GM21528 (cell line): ENCODE measurements around the gene PYGB.
"Not testable (repeated sequence)": the region's sequence is repeated elsewhere in the genome, so short reads cannot be mapped to it uniquely, and the experiment has no call there.

Experiments
- ATAC-seq: cut with Tn5 transposase; IDR thresholded peaks from one replicate; pipeline ENCODE4 v1.9.1; 2021; ENCODE audit warnings: mild to moderate bottlenecking, moderate library complexity; ENCODE audit not compliant: unreplicated experiment, low FRiP score

The PYGB gene

DNA sequence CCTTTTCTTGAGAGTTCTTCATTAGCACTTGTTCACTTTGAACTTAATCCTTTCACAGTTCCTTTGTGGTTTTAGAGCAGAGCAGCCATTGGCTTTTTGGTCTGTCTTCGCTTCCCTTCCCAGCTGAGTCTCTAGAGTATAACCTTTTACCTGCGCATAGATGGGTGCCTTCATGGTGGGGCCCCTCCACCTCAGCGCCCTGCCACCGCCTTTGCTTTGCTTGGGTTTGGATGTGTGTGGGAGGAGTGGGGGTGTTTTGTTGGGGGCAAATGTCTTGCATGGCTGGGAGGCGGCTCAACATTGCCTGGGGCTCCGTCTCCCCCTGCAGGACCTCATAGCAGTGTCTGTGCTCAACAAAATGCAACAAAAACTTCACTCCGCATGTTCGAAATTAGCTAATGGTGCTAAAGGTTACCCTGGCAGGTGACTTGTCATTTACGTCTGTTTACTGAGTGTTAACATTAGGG lies 11.9 kb downstream of the PYGB start:
- ATAC-seq: no peak

DNA sequence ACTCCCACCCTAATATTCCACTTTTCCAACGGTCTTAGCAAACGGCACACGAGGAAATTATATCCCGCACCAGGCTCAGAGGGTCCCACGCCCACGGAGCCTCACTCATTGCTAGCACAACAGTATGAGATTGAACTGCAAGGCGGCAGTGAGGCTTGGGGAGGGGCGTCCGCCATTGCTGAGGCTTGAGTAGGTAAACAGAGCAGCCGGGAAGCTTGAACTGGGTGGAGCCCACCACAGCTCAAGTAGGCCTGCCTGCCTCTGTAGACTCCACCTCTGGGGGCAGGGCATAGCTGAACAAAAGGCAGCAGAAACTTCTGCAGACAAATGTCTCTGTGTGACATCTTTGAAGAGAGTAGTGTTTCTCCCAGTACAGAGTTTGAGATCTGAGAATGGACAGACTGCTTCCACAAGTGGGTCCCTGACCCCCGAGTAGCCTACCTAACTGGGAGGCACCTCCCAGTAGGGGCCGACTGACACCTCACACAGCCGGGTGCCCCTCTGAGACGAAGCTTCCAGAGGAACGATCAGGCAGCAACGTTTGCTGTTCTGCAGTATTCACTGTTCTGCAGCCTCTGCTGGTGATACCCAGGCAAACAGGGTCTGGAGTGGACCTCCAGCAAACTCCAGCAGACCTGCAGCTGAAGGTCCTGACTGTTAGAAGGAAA lies 13.0 kb downstream of the PYGB start:
- not testable (repeated sequence) for ATAC-seq

DNA sequence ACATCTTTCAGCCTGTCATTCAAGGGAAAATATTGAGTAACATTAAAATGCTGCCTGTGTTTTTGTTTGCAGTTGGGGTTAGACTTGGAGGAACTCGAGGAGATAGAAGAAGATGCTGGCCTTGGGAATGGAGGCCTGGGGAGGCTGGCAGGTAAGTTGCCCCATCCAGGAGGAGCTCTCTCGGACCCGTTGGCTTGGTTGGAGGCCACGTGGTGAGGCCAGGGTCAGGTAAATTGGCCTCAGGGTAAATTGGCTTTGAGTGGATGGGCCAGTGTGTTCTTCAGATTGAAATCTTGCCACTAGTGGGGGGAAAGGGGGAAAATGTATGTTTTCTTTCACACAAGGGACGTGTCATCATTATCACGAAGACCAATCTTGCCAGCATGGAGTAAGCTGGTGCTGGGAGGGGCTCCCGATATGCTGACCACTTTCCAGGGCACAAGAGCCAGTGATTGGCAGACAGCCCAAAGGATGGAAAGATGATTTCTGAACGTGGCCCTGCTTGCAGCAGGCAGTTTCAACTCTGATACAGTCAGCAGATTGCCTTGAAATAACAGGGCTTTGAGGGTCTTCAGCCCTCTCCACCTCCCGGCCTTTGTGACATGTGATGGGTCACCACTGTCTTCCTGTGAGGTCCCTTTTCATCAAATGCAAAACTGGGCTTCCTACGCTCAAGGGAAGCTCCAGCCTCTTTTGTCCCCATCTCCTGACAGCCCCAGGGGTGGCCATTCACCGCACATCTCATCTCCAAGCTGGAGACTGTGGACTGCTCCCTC lies 21.4 kb downstream of the PYGB start:
- no peak for ATAC-seq

DNA sequence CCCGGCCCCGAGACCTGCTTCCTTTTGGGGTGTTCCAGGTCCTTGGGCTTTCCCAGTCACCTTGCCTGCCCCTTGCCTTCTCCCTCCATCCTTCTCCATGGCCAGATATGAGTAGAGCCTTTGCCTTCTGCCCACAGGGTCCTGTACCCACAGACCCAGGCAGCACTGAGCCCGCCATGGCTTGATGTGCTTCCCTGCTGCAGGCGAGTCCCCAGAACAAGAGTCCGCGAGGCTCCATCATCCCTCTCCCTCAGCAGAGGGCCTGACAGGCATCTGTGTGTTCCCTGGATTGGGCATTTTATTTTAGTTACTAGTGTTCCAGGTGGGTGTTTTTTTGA lies 21.9 kb downstream of the PYGB start:
- ATAC-seq: no peak

DNA sequence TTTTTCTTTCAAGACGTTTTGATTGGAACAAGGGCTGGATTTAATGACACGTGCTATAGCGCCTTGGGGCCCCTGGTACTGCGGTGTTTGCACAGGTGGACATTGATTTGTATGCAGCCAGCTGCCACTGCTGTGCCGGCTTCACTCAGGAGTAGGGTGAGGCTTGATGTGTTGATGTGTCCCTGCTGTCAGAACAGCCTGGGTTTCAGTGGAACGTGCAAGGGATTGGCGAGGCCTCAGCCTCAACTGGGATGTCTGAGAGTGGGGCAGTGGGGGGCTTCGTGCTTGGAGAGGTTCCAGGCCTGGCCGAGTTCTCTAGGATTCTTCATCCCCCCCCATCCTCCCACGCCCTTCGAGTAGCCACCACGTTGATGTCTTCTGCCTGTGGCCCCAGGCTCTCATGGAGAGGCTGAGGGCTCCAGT lies 23.0 kb downstream of the PYGB start:
- no peak for ATAC-seq

DNA sequence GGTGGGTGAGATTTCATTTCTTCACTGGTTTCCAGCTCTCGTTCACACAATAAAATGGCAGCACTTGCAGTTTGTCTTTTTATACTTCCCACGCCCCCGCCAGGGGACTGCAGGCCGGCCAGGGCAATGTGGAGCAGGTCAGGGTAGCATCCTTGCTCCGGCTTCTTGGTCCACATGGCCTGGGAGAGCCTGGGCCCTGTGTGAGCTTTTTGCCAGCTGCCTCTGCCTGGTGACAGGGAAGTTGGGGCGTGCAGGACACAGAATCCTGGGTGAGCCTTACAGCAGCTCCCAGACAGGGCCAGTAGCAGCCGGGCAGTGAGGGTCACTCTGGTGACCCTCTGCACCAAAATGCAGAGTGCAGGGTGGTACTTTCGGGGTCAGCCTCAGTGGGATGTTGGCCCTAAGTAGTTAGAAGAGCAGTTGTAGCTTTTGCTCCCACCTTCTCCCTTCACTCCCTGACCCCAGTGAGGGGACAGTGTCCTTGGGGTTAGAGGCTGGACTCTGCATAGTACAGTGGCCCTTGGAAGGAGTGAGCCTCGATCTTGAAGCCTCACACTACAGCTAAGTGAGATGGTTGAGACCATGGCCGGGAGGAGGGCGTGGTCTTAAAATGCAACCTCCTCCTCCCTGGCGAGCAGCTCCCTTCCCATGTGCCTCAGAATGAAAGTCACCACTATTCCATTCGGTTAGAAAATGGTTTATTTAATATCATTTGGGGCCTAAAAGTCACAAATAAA lies 23.8 kb downstream of the PYGB start:
- ATAC-seq: no peak

DNA sequence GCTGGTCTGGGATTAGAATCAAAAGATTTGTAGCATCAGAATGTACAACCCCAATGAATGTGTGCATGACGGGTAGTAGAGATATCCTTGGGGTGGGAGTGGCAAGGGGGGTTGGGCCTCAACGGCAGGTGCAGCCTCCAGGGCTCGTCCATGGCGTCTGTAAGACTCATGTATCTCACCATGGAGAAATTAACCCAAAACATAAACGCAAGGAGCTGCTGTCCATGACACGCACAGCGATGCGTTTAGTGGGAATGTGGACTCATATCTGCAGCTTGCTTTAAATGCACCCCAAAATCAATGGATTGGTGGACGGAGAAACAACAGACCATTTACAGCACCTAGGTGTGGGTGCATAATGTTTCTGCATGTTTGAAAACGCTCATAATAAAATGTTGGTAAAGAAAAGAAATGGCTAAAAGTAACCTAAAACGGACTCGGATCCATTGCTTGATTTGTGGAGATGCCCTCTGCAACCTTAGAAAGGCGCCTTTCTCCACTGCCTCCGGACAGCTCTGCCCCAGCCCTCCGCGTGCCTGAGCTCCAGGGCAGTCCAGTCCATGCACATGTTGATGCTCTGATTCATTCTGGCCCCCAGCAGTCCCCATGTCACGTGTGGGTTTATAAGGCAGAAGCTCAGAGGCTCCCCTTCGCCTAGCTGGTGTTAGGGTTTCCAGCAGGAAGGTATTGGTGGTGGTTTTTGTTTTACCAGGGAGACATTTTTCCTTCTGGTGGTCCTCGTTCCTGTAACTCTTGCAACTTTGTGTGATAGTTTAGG lies 24.5 kb downstream of the PYGB start:
- no peak for ATAC-seq

DNA sequence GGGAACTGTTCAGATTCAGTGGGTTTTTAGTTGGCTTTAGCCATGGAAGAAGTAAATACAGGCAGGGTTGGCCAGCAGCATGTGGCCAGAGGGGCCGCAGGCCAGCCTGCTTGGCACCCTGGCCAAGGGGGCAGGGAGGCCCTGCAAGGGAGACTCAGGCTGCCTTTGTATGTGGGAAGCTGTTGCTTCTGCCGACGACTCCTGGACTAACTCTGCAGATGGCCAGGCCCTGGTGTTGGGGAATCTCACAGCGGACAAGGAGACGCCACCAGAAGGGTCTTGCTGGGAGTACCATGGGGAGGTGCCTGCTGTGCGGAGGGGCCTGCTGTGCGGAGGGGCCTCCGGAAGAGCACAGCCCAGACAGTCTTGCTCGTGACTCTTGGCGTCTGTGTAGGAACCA lies 25.2 kb downstream of the PYGB start:
- ATAC-seq: no peak

DNA sequence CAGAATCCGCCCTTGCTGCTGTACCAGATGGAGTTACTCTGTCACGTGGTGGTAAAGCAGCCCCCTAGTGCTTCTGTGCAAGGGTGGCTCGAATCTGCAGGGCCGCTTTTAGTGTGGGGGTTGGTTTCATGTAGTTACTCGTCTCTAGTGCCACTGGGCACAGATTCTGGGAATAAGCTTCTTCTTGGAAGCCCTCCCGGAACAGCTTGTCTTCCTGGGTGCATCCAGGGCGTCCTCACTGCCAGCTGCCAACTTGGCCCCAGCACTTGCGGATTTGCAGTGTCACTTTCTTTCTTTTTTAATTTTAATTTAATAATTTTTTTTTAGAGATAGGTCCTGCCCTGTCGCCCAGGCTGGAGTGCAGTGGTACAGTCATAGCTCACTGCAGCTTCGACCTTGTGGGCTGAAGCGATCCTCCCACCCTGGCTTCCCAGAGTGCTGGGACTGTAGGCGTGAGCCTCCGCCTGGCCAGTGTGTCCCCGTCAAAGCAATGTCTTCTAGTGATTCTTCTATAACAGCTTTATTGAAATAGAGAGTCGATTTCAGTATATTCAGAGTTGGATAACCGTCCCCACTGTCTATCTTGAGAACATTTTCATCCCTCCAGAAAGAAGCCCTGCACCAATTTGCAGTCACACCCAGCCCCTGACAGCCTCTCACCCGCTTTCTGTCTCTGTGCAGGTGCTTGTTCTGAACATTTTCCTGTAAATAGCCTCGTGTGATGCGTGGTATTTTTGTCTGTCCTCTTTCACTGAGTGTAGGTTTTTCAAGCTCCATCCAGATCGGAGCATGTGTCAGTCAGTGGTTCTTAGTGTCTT lies 25.9 kb downstream of the PYGB start:
- ATAC-seq: no peak

DNA sequence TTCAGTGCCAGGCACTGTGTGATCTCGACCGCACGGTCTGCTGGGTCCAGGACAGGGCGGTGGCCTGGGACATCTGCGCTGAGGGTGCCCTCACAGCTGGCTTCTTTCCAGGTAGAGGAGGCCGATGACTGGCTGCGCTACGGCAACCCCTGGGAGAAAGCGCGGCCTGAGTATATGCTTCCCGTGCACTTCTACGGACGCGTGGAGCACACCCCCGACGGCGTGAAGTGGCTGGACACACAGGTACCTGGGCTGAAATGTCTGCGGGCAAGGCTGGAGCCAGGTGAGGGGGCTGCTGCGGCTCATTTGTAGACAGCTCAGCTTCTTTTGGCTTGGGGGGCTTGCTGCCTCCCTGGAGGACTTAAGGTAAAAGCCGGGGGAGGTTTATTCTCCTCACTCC lies 26.6 kb downstream of the PYGB start:
- ATAC-seq: no peak

DNA sequence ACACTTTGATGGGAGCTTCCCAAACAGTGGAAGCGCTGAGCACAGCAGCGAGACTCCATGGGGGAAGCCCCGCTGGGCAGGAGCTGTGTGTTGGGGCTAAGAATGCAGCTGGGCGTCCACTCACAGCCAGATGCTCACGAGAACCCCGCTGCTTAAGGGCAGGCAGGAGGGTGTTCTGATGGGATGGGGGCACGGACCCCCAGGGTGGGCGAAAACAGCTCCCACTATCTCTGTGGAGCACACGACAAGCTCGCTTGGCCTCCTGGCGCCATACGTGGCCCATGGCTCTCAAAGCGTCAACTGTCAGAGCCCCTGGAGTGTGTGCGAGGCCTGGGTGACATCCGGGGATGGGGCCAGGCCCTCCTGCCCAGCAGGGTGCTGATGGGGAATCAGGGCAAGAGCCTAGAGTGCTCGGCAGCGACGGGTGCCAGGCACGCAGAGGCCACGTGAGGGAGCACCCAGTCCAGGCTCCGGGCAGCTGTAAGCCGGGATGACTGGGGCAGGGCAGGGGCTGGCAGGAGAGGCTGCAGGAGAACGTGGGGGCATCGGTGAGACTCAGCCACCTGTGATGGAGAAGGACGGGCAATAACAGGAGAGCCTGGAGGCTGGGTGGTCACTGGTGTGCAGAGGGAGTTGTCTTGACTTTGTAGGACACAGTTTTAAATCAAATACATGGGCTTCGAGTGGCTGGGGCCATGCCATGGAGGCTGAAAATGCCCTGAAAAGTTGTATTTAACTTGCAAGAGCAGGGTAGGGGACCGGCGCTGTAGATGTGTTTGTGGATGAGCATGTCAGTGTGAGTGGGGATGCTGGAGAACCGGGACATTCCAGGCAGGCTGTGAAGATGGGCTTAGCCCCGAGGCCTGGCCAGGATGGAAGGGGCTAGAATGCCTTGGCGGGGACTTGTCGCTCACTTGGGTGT lies 27.3 kb downstream of the PYGB start:
- ATAC-seq: no peak

DNA sequence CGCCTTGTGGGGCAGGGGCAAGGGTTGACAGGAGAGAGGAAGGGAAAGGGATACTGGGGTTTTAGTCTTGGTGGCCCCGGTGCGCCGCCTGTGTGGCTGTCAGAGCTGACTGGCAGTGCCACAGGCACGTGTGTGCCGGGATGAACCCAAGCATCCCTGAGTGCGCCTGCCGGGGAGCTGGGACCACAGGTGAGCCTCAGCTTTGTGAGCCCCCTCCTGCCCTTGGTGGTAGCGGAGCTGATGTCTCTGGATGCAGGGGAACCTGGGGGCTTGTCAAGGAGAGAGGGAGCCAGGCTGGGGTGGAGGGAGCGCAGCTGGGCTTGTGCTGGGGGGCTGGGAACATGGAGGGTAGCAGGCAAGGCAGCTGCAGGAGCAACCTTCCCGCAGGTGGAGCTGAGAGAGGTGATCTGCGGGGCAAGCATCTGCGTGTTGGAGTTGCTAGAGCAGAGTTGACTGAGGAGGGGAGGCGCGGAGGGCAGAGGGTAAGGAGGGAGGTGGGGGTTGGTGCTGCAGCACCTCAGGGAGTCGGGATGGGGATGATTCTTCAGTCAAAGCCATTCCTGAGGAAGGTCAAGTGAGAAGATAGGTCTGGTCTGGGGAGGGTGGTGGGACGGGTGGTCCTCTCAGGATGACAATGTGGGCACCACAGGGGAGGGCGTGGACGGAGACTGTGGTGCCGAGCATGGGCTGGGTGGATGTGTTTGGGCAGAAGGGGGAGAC lies 28.1 kb downstream of the PYGB start:
- ATAC-seq: no peak

DNA sequence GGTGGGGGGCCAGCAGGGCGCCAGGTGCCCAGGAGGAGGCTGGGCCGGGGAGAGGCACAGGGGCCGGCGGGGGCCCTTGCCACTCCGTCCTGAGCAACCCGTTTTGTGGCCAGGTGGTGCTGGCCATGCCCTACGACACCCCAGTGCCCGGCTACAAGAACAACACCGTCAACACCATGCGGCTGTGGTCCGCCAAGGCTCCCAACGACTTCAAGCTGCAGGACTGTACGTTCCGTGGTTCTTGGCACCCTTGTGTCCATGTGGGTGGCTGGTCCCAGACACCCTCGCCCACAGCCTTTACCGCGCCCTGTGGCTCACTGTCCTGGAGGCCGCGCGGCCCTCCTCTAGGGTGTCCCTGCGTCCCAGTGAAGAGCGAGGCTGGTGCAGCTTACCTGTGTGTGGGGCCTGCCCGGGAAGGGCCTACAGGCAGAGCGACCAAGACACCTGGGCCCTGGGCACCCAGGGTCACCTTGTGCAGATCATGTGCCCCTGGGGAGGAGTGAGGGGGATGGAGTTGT lies 28.7 kb downstream of the PYGB start:
- ATAC-seq: no peak

DNA sequence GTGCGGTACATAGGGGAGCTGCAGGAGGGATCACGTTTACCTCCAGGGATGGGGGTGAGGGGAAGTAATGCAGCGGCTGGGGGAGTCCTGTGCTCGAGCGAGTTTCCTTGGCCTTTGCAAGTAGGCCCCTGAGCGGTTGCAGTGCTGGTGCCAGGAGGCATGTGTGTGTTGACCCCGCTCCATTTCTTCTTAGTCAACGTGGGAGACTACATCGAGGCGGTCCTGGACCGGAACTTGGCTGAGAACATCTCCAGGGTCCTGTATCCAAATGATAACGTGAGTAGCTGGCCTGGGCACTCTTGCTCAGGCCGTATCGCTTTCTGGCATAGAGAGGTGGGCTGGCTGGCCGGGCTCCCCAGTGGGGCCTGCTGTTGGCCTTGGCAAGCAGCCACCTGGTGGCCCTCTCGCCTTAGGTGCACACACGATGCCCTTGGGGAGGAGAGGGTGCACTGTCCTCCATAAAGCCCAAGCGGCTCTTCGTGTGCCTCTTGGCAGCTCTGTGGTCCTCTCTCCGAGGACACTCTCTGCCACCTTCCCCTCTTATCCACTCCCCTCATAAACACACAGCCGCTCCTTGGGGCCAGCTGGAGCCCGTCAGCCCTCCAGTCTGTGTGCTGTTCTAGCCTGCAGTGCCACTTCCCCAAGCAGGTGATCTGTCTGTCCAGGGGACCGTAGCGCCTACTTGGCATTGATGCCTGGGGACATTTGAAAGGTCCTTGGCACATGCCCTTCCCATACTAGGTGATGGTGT lies 29.3 kb downstream of the PYGB start:
- ATAC-seq: no peak

DNA sequence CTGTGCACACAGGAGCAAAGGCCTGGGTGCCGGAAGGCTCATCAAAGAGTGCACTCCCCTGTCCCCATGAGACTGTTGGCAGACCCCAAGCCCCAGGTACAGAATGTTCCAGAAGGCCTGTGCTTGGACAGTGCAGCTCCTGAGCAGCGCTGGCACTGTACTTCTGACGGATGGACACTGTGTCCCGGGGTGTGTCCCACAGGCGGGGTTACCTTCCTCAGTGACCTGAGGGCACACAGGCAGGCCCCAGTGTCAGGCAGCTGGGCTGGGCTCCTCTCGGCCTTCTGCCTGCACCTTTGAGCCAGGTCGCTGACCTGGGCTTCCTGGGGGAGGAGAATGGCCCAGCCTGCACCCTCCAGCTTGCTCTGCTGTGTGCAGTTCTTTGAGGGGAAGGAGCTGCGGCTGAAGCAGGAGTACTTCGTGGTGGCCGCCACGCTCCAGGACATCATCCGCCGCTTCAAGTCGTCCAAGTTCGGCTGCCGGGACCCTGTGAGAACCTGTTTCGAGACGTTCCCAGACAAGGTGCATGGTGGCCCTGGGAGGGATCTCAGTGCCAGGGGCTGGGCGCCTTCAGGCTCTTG lies 30.1 kb downstream of the PYGB start:
- ATAC-seq: no peak

DNA sequence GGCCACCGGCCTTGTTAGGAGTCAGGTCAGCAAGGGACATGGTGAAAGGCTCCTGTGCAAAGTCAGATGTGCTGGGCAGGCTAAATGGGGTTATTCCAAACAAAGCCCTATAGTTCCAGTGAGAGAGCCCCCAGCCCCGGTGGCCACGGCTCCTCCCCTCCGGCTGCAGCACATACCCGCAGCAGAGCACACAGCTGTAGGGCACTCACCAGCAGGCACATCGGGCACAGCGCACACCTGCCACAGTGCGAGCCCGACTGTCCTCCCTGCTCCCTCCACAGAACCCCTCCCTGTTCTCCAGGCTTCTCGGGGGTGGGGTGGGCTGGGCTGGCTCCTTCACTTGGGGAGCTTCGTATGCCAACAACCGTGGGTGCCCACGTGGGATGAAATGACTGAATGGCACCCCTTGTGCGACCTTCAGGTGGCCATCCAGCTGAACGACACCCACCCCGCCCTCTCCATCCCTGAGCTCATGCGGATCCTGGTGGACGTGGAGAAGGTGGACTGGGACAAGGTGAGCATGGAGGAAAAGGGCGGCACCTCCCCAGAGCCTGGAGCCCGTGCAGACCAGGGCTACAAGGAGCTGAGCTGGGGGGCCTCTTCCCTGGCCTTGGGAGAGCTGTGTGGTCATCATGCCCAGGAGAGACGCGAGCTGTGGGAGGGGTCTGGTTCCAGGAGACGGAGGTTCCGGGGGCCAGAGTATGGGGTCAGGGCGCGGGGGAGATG lies 30.9 kb downstream of the PYGB start:
- no peak for ATAC-seq
